Transverse colon (tissue), 4 donors: ENCODE results near the gene PDE4D. TPM values are rescaled to one million over a fixed set of nuclear protein-coding genes. Genes with fewer than 3 reads are reported as not detected.
A peak's percentile ranks its signal among the peaks of the same experiment; 100 is the strongest.

ENCODE experiments used
- DNase-seq: peaks from one replicate; pipeline ENCODE4 v3.0.0-alpha.2; 2019
- H3K27ac ChIP-seq, 4 donors: fragments of 200-600 bp; sonication (generic); 2 replicates each; pipeline ENCODE4 v1.5.1; 2016 to 2018; ENCODE audit warnings: inconsistent platforms in 4 of 4
- H3K27me3 ChIP-seq: fragments of 200-600 bp; sonication (generic); 2 replicates; pipeline ENCODE4 v1.5.1; 2017; ENCODE audit warnings: inconsistent platforms
- H3K36me3 ChIP-seq, 4 donors: fragments of 200-600 bp; sonication (generic); 2 replicates each; pipeline ENCODE4 v1.5.1; 2017 to 2019; ENCODE audit warnings: inconsistent platforms in 4 of 4
- H3K4me1 ChIP-seq, 4 donors: fragments of 200-600 bp; sonication (generic); 2 replicates each; pipeline ENCODE4 v1.5.1; 2017 to 2020; ENCODE audit warnings: inconsistent platforms in 4 of 4
- H3K4me3 ChIP-seq, 4 donors: fragments of 200-600 bp; sonication (generic); 1 replicate in 1 of 4; 2 replicates in 3 of 4; pipeline versions ENCODE4 v1.5.1 to v1.6.1; 2017 to 2019; ENCODE audit warnings: inconsistent platforms in 4 of 4
- H3K9me3 ChIP-seq, 2 donors: fragments of 200-600 bp; sonication (generic); 2 replicates each; pipeline ENCODE4 v1.5.1; 2017 to 2019; ENCODE audit warnings: inconsistent platforms in 2 of 2
- EP300 ChIP-seq: sonication (generic); formaldehyde crosslinking; IDR thresholded peaks from one replicate; pipeline ENCODE4 v1.6.1; 2017; ENCODE audit warnings: antibody characterized with exemption, low read depth
- POLR2A ChIP-seq: fragments of 450-650 bp; IDR thresholded peaks from one replicate; pipeline ENCODE4 v1.6.1; 2016; ENCODE audit warnings: antibody characterized with exemption, mild to moderate bottlenecking, moderate library complexity
- POLR2AphosphoS5 ChIP-seq, 3 donors: sonication (generic); formaldehyde crosslinking; IDR thresholded peaks; one replicate each; pipeline ENCODE4 v1.6.1; 2016; ENCODE audit warnings: antibody characterized with exemption in 3 of 3
- WGBS, 2 donors: methylation state at CpG; one replicate each; pipeline ENCODE4 v1.1.5; 2018; ENCODE audit warnings: low coverage in 1 of 2; 5-methylcytosine and 5-hydroxymethylcytosine counted together
- in situ Hi-C, 4 donors: fragments of 200-750 bp; cut with MboI; loops; one replicate each; pipeline versions ENCODE4 v1.15.0 to v1.15.1; 2017; ENCODE audit warnings: low sequenced_read_pairs in 3 of 4, low pct_ligation_motif_present in 1 of 4, low pct_unique_long_range_greater_than_20kb in 1 of 4
- intact Hi-C: fragments of 100-400 bp; cut with DNase I; formaldehyde crosslinking; loops from one replicate; pipeline ENCODE4 v1.15.1; 2023; ENCODE audit warnings: low total_unique reads
- total RNA-seq, 4 donors: library from RNA; depleted of rRNA; stranded (reverse); fragments of >200 nt; gene quantifications; one replicate each; pipeline ENCODE4 v1.1.0, GENCODE V29; 2016
- TF ChIP-seq, protein P1 (sequence below), 5 experiments: fragments of 200-600 bp in 3 of 5; fragments of 450-650 bp in 2 of 5; sonication (generic) in 3 of 5; IDR thresholded peaks; 1 replicate in 2 of 5; 2 replicates in 3 of 5; pipeline ENCODE4 v1.5.1; 2016 to 2017; ENCODE audit warnings: antibody characterized with exemption in 5 of 5, inconsistent platforms in 3 of 5, mild to moderate bottlenecking in 2 of 5, moderate library complexity in 1 of 5

Gene PDE4D
- total RNA-seq, 4 donors from 2014 or later = 47.0 to 302 (median 73.6) TPM

DNA sequence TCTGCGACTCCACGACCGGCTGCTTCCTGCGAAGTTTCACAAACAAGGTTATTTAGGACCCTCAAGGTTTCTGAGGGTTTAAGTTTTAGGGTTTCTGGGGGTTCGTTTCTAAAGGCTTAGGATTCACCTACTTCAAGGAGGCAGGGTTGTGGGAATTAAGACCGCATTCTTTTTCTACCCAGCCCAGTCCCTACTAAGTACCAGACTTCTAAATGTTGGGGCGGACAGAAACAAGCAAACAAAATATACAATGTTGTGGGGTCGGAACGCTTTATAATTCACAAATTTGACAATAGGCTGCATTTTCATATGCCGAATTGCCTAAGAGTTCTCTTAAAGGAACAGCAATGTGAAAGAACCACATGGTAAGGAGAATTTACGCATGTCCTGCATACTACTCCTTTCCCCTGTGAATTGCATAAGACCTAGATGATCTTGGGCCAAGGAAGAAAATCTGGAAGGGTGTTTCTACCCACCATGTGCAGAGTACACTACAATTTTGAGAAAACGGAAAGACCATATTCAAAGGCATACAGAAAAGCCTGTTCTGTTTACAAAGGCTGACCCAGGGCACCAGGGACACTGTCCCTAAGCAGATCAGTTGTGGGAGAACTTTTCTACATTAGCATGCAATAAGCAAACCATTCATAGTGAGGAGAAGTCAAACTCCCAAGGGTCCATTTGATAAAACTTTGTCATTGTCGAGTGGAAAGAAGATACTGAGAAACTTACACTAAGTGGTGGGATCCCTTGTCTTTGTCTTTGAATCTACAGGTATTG lies 853.3 kb downstream of the PDE4D start:
- no peak for DNase-seq
- TF ChIP-seq POLR2AphosphoS5 (IDR thresholded peaks at IDR 0.05) (peak in 1 of 3 donors; percentile 22), EP300 (no peak)
- Histone ChIP-seq H3K4me1 (peaks cover 0 to 41% (median 30%) of the 10 kb centered on the region in 4 donors), H3K27me3 (no peaks in the 10 kb centered on the region), H3K4me3 (peak overlapping the region; percentile 53 to 82 (median 58)), H3K9me3 (no peaks in the 10 kb centered on the region), H3K36me3 (no peaks in the 10 kb centered on the region), H3K27ac (peak overlapping the region; percentile 73 to 86 (median 80))
- in situ Hi-C loops (loop anchor here in 1 of 4 donors (25.0 kb wide), 1 partner anchor 122 kb away; no protein-coding TSS in a partner anchor), intact Hi-C loops (no loop called here)
- WGBS, 2 donors = 31 to 68% methylated on average over 5 to 9 of the region's 13 CpGs

DNA sequence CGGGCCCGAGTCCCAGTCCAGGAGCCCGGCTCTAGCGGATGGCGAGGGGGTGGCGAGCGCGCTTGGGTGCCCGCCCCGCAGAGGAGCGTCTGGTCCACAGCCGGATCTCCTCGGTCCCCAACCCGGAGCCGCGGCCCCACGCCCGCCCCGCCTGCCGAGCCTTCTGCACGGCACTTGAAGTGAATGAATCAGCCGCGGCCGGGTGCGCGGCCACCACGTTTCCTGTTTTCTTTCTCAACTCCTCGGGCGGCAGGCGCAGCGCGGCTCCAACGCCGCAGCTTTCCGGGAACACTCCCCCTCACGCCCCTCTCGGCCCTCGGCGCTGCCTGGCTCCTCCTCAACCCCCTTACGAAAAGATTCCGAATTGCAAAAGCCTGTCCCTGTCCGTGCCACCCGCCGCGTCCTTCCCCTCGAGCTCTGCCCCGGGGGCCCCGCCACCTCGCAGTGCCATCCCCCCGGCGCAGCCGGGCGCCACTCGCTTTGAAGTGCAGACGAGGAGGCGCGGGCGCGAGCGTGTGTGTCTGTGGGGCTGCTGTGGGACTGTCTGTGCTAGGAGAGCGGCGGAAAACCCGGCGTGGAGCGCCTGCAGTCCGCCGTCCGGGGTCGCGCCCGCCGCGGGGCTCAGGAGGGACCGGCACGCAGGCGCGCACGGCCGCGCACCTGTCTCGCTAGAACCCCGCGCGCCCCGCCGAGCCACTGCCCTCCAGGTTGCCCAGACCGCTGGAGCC lies 854.1 kb downstream of the PDE4D start:
- intact Hi-C loops = loop anchor here (2.0 to 10.0 kb wide), 3 partner anchors 33 to 135 kb away; no protein-coding TSS in a partner anchor
- Histone ChIP-seq H3K4me1 (peaks cover 0 to 42% (median 30%) of the 10 kb centered on the region in 4 donors), H3K36me3 (no peaks in the 10 kb centered on the region), H3K4me3 (peak overlapping the region; percentile 53 to 82 (median 58)), H3K27me3 (no peaks in the 10 kb centered on the region), H3K9me3 (no peaks in the 10 kb centered on the region), H3K27ac (peak overlapping the region; percentile 73 to 86 (median 80))
- DNase-seq = peak; percentile 81
- 2% methylated on average over 46 of the region's 87 CpGs; no CpG with 5 or more reads in 1 of the 2 donors for WGBS, 2 donors
- TF ChIP-seq POLR2A (peak; percentile 67), EP300 (no peak), POLR2AphosphoS5 (IDR thresholded peaks at IDR 0.05) (peak; percentile 4 to 70 (median 52))
- in situ Hi-C loops = loop anchor here in 1 of 4 donors (25.0 kb wide), 1 partner anchor 123 kb away; no protein-coding TSS in a partner anchor

DNA sequence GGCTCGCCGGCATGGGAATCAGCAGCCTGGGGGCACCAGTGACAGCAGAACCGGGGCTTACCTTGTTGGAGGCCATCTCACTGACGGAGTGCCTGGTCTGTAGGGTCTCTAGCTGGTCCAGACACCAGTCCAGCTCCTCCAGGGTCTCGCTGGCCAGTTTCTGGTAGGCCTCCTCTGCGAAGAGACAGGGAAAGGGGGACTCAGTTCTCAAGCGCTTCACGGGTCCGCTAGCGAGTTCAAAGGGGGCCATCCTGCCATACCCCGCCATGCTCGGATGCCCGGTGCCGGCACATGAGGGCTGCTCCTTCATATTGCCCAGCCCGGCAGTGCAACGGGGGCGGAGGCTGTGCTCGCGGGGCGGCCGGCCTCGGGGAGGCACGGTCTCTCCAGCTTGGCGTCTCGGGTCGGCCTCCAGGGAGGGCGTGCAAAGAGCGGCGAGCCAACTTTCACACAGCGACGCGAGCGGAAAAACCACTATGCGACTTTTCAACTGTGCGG lies 854.7 kb downstream of the PDE4D start:
- in situ Hi-C loops (loop anchor here in 1 of 4 donors (25.0 kb wide), 1 partner anchor 123 kb away; no protein-coding TSS in a partner anchor), intact Hi-C loops (loop anchor here (2.0 to 10.0 kb wide), 3 partner anchors 33 to 136 kb away; no protein-coding TSS in a partner anchor)
- no peaks in the 10 kb centered on the region for H3K9me3 ChIP-seq
- 17% methylated on average over 21 of the region's 35 CpGs; no CpG with 5 or more reads in 1 of the 2 donors for WGBS, 2 donors
- peaks cover 0 to 48% (median 30%) of the 10 kb centered on the region in 4 donors for H3K4me1 ChIP-seq
- no peak for DNase-seq
- H3K4me3 ChIP-seq = peak overlapping the region; percentile 53 to 82 (median 58)
- peak overlapping the region; percentile 73 to 86 (median 80) for H3K27ac ChIP-seq
- H3K36me3 ChIP-seq = no peaks in the 10 kb centered on the region
- no peaks in the 10 kb centered on the region for H3K27me3 ChIP-seq
- TF ChIP-seq POLR2AphosphoS5 (IDR thresholded peaks at IDR 0.05) = no peak
- no peak for TF ChIP-seq POLR2A
- TF ChIP-seq, protein P1, sequence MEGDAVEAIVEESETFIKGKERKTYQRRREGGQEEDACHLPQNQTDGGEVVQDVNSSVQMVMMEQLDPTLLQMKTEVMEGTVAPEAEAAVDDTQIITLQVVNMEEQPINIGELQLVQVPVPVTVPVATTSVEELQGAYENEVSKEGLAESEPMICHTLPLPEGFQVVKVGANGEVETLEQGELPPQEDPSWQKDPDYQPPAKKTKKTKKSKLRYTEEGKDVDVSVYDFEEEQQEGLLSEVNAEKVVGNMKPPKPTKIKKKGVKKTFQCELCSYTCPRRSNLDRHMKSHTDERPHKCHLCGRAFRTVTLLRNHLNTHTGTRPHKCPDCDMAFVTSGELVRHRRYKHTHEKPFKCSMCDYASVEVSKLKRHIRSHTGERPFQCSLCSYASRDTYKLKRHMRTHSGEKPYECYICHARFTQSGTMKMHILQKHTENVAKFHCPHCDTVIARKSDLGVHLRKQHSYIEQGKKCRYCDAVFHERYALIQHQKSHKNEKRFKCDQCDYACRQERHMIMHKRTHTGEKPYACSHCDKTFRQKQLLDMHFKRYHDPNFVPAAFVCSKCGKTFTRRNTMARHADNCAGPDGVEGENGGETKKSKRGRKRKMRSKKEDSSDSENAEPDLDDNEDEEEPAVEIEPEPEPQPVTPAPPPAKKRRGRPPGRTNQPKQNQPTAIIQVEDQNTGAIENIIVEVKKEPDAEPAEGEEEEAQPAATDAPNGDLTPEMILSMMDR (IDR thresholded peaks at IDR 0.05) = no peak

- 56 to 72% methylated on average over 10 of the region's 10 CpGs for WGBS, 2 donors
- intact Hi-C loops = loop anchor here (2.0 to 10.0 kb wide), 3 partner anchors 34 to 137 kb away; no protein-coding TSS in a partner anchor
- Histone ChIP-seq H3K36me3 (no peaks in the 10 kb centered on the region), H3K9me3 (no peaks in the 10 kb centered on the region), H3K27ac (peak overlapping the region; percentile 73 to 86 (median 80)), H3K27me3 (no peaks in the 10 kb centered on the region), H3K4me3 (peak overlapping the region; percentile 53 to 82 (median 58)), H3K4me1 (peaks cover 0 to 48% (median 30%) of the 10 kb centered on the region in 4 donors)
- TF ChIP-seq POLR2A = no peak
- TF ChIP-seq POLR2AphosphoS5 (IDR thresholded peaks at IDR 0.05) = no peak
- TF ChIP-seq EP300 = no peak
- TF ChIP-seq, protein P1 (IDR thresholded peaks at IDR 0.05) = no peak
- DNase-seq = no peak
- in situ Hi-C loops = loop anchor here in 1 of 4 donors (25.0 kb wide), 1 partner anchor 124 kb away; no protein-coding TSS in a partner anchor
Measured at GRCh38 chr5:59037941-59038797, 855.4 kb downstream of the PDE4D start.
